Hepatocyte (in vitro differentiated cells): ENCODE data around the gene ACP7. TPM values are rescaled to one million over a fixed set of nuclear protein-coding genes. Genes with fewer than 3 reads are reported as not detected.

ENCODE experiments used
- DNase-seq: peaks from one replicate; pipeline ENCODE4 v3.0.0-alpha.2; 2016; ENCODE audit warnings: low spot score
- H2AFZ ChIP-seq: fragments of 200-600 bp; sonication (generic); 2 replicates; pipeline ENCODE4 v1.6.0; 2016; ENCODE audit warnings: antibody characterized with exemption, mild to moderate bottlenecking
- H3K27ac ChIP-seq: fragments of 200-600 bp; sonication (generic); 2 replicates; pipeline ENCODE4 v1.5.1; 2016; ENCODE audit warnings: mild to moderate bottlenecking
- H3K27me3 ChIP-seq: fragments of 200-600 bp; sonication (generic); 2 replicates; pipeline ENCODE4 v1.6.1; 2016
- H3K36me3 ChIP-seq: fragments of 200-600 bp; sonication (generic); replicated peaks from 2 replicates; pipeline ENCODE4 v1.5.1; 2016; ENCODE audit warnings: low read depth; ENCODE audit not compliant: insufficient read depth
- H3K4me1 ChIP-seq: fragments of 200-600 bp; sonication (generic); 2 replicates; pipeline ENCODE4 v1.5.1; 2016; ENCODE audit warnings: mild to moderate bottlenecking, moderate library complexity; ENCODE audit not compliant: insufficient read depth
- H3K4me2 ChIP-seq: fragments of 200-600 bp; sonication (generic); 2 replicates; pipeline ENCODE4 v1.6.0; 2016
- H3K4me3 ChIP-seq: fragments of 200-600 bp; sonication (generic); 2 replicates; pipeline ENCODE4 v1.5.1; 2016; ENCODE audit warnings: mild to moderate bottlenecking
- H3K79me2 ChIP-seq: fragments of 200-600 bp; sonication (generic); 2 replicates; pipeline ENCODE4 v1.6.0; 2017; ENCODE audit warnings: mild to moderate bottlenecking
- H3K9me2 ChIP-seq: fragments of 200-600 bp; sonication (generic); replicated peaks from 2 replicates; pipeline ENCODE4 v1.6.0; 2017; ENCODE audit warnings: mild to moderate bottlenecking; ENCODE audit not compliant: insufficient read depth
- H3K9me3 ChIP-seq: fragments of 200-600 bp; sonication (generic); 2 replicates; pipeline ENCODE4 v1.5.1; 2016; ENCODE audit warnings: low read depth, mild to moderate bottlenecking
- H4K20me1 ChIP-seq: fragments of 200-600 bp; sonication (generic); 2 replicates; pipeline ENCODE4 v1.6.0; 2016; ENCODE audit warnings: mild to moderate bottlenecking; ENCODE audit not compliant: insufficient read depth, poor library complexity, severe bottlenecking
- EZH2 ChIP-seq: fragments of 200-600 bp; sonication (generic); IDR thresholded peaks from 2 replicates; pipeline ENCODE4 v1.6.1; 2016; ENCODE audit warnings: antibody characterized with exemption, mild to moderate bottlenecking, borderline replicate concordance
- EZH2phosphoT487 ChIP-seq: fragments of 200-600 bp; sonication (generic); IDR thresholded peaks from one replicate; pipeline ENCODE4 v1.6.1; 2018; ENCODE audit warnings: antibody characterized with exemption, mild to moderate bottlenecking, low read depth, moderate library complexity; ENCODE audit not compliant: unreplicated experiment, severe bottlenecking
- WGBS: methylation state at CpG from one replicate; pipeline ENCODE4 v1.1.6; 2016; ENCODE audit warnings: low lambda C conversion rate; ENCODE audit errors: missing lambda C conversion rate; 5-methylcytosine and 5-hydroxymethylcytosine counted together
- polyA plus RNA-seq: library from polyadenylated mRNA; unstranded; fragments of >200 nt; fragmentation: Nextera tagmentation; extraction: Ambion mirVana; gene quantifications from 2 replicates; pipeline ENCODE4 v1.2.1, GENCODE V29; 2016
- total RNA-seq: library from RNA; depleted of rRNA; stranded (reverse); fragments of >200 nt; gene quantifications from 2 replicates; pipeline ENCODE4 v1.2.3, GENCODE V29; 2014
- TF ChIP-seq, protein P1 (sequence below): fragments of 200-600 bp; sonication (generic); IDR thresholded peaks from 2 replicates; pipeline ENCODE4 v1.5.1; 2016; ENCODE audit warnings: antibody characterized with exemption, mild to moderate bottlenecking; ENCODE audit not compliant: poor library complexity

Gene ACP7
- total and polyA plus RNA-seq, 2 experiments from 2014 or later, result 0.13 to 0.23 TPM

DNA sequence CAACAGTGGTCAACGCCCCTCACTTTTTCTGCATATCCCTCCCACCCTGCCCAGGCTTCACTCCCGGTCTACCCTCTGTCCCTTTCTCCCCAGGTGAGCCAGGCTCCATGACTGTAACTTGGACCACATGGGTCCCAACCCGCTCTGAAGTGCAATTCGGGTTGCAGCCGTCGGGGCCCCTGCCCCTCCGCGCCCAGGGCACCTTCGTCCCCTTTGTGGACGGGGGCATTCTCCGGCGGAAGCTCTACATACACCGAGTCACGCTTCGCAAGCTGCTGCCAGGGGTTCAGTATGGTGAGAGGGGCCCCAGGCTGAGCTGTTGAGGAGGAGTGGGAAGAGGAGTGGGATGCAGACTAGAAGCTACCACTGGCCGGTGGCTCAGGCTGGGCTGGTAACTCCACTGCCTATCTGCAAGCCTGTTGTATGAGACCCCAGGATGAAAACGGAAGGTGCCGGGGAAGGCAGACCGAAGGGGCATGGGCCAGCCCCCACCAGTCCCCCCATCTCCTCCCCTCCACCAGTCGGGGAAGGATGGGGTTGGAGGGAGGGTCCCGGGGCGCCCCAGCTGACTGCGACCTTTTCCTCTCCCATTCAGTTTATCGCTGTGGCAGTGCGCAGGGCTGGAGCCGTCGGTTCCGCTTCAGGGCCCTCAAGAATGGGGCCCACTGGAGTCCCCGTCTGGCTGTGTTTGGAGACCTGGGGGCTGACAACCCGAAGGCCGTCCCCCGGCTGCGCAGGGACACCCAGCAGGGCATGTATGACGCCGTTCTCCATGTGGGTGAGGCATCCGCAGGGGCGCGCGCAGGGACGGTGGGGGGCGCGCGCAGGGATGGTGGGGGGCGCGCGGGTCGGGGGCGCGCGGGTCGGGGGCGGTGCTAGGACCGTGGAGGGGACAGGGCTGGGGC, 14.4 kb downstream of the ACP7 start:
- peak overlapping the region; percentile 41 for H3K4me2 ChIP-seq
- peaks cover 9% of the 10 kb centered on the region for H3K4me1 ChIP-seq

DNA sequence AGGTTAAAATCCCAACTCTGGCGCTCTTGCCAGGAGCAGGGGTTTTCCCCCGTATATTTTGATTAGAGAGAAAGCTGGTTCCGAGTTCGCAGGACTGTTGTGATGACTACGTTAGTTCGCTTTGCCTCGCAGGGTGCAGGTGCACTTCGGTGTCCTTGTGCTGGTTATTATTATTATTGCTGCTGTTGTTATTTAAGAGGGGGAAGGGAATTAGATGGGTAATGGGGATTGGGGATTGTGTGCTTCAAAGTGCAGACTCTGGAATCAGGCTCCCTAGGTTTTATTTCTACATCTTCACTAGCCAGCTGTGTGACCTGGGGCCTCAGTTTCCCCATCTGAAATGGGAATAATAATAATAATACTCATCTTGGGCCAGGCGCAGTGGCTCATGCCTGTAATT, 15.2 kb downstream of the ACP7 start:
- H3K4me2 ChIP-seq, result peak overlapping the region; percentile 41
- DNase-seq, result no peak
- H4K20me1 ChIP-seq, result no peaks in the 10 kb centered on the region
- H3K4me1 ChIP-seq, result peaks cover 9% of the 10 kb centered on the region
- H2AFZ ChIP-seq, result no peak overlapping the region
- no peaks in the 10 kb centered on the region for H3K36me3 ChIP-seq
- no peaks in the 10 kb centered on the region for H3K9me2 ChIP-seq
- 75% methylated on average over 9 of the region's 9 CpGs for WGBS
- H3K27me3 ChIP-seq, result no peaks in the 10 kb centered on the region
- H3K9me3 ChIP-seq, result no peaks in the 10 kb centered on the region
- H3K27ac ChIP-seq, result no peak overlapping the region
- H3K4me3 ChIP-seq, result no peak overlapping the region
- TF ChIP-seq EZH2phosphoT487, result no peak
- TF ChIP-seq EZH2, result no peak
- TF ChIP-seq, protein P1, sequence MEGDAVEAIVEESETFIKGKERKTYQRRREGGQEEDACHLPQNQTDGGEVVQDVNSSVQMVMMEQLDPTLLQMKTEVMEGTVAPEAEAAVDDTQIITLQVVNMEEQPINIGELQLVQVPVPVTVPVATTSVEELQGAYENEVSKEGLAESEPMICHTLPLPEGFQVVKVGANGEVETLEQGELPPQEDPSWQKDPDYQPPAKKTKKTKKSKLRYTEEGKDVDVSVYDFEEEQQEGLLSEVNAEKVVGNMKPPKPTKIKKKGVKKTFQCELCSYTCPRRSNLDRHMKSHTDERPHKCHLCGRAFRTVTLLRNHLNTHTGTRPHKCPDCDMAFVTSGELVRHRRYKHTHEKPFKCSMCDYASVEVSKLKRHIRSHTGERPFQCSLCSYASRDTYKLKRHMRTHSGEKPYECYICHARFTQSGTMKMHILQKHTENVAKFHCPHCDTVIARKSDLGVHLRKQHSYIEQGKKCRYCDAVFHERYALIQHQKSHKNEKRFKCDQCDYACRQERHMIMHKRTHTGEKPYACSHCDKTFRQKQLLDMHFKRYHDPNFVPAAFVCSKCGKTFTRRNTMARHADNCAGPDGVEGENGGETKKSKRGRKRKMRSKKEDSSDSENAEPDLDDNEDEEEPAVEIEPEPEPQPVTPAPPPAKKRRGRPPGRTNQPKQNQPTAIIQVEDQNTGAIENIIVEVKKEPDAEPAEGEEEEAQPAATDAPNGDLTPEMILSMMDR, result no peak
- H3K79me2 ChIP-seq, result no peaks in the 10 kb centered on the region

More for the DNA sequence above, 14.4 kb downstream of the ACP7 start:
- Histone ChIP-seq H3K79me2 (no peaks in the 10 kb centered on the region), H3K27me3 (no peaks in the 10 kb centered on the region), H3K9me2 (no peaks in the 10 kb centered on the region), H3K9me3 (no peaks in the 10 kb centered on the region), H3K36me3 (no peaks in the 10 kb centered on the region), H4K20me1 (no peaks in the 10 kb centered on the region), H3K27ac (no peak overlapping the region), H3K4me3 (no peak overlapping the region), H2AFZ (no peak overlapping the region)
- TF ChIP-seq EZH2 (no peak), EZH2phosphoT487 (no peak)
- TF ChIP-seq, protein P1, result no peak
- no peak for DNase-seq
- 59% methylated on average over 48 of the region's 53 CpGs for WGBS

DNA sequence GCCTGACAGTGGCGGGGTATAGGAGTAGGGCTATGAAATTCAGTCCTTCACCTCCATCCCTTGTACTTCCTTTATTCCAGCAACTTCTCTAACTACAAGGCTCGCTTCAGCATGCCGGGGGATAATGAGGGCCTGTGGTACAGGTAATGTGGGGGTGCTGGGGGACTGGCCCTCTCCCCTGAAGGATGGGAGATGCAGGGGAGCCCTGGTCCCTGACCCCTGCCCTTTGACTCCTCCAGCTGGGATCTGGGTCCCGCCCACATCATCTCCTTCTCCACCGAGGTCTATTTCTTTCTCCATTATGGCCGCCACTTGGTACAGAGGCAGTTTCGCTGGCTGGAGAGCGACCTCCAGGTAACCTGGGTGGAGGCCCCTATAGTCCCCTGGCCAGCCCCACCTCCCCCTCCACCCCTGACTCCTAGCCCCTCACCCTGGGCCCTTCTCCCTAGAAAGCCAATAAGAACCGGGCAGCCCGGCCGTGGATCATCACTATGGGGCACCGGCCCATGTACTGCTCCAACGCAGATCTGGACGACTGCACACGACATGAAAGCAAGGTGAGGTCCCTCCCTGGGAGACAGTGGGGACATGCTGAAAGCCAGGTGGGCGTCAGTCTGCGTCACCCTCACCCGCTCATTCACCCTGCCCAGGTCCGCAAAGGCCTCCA, 16.5 kb downstream of the ACP7 start:
- no peaks in the 10 kb centered on the region for H3K9me2 ChIP-seq
- no peak for DNase-seq
- no peaks in the 10 kb centered on the region for H3K9me3 ChIP-seq
- peaks cover 5% of the 10 kb centered on the region for H3K4me1 ChIP-seq
- H3K79me2 ChIP-seq, result no peaks in the 10 kb centered on the region
- H3K4me3 ChIP-seq, result no peak overlapping the region
- H2AFZ ChIP-seq, result no peak overlapping the region
- no peaks in the 10 kb centered on the region for H3K27me3 ChIP-seq
- no peaks in the 10 kb centered on the region for H3K36me3 ChIP-seq
- H3K4me2 ChIP-seq, result no peak overlapping the region
- 94% methylated on average over 18 of the region's 19 CpGs for WGBS
- TF ChIP-seq, protein P1, result no peak
- TF ChIP-seq EZH2phosphoT487 (no peak), EZH2 (no peak)
- H4K20me1 ChIP-seq, result no peaks in the 10 kb centered on the region
- no peak overlapping the region for H3K27ac ChIP-seq
